GM19438 (cell line): ENCODE data around the gene COPS8.

ENCODE experiments used
- ATAC-seq: cut with Tn5 transposase; IDR thresholded peaks from one replicate; pipeline ENCODE4 v1.9.1; 2021; ENCODE audit warnings: low read depth; ENCODE audit not compliant: unreplicated experiment

Gene COPS8

GRCh38 chr2:237097911-237098702 lies 12.4 kb downstream of the COPS8 start:
- no peak for ATAC-seq

- no peak for ATAC-seq
Observed at GRCh38 chr2:237099804-237100203, 14.1 kb downstream of the COPS8 start.

GRCh38 chr2:237101118-237101979 lies 15.7 kb downstream of the COPS8 start:
- ATAC-seq: no peak

- no peak for ATAC-seq
Observed at GRCh38 chr2:237102428-237102827, 16.7 kb downstream of the COPS8 start.

- no peak for ATAC-seq
Observed at GRCh38 chr2:237109421-237109934, 23.8 kb downstream of the COPS8 start.

GRCh38 chr2:237113026-237113795 lies 27.5 kb downstream of the COPS8 start:
- no peak for ATAC-seq

GRCh38 chr2:237115870-237116269 lies 30.2 kb downstream of the COPS8 start:
- ATAC-seq: no peak

- ATAC-seq: no peak
Observed at GRCh38 chr2:237116431-237116830, 30.7 kb downstream of the COPS8 start.

- ATAC-seq: no peak
Observed at GRCh38 chr2:237118025-237118424, 32.3 kb downstream of the COPS8 start.

- no peak for ATAC-seq
Observed at GRCh38 chr2:237118561-237119155, 33.0 kb downstream of the COPS8 start.

- no peak for ATAC-seq
Observed at GRCh38 chr2:237120916-237121315, 35.2 kb downstream of the COPS8 start.

- no peak for ATAC-seq
Observed at GRCh38 chr2:237121321-237121720, 35.6 kb downstream of the COPS8 start.

GRCh38 chr2:237122214-237122666 lies 36.6 kb downstream of the COPS8 start:
- ATAC-seq: no peak

GRCh38 chr2:237124820-237125219 lies 39.1 kb downstream of the COPS8 start:
- ATAC-seq: no peak

GRCh38 chr2:237125967-237126366 lies 40.3 kb downstream of the COPS8 start:
- no peak for ATAC-seq

GRCh38 chr2:237126519-237127174 lies 41.0 kb downstream of the COPS8 start:
- no peak for ATAC-seq

- ATAC-seq: no peak
Observed at GRCh38 chr2:237128026-237128703, 42.5 kb downstream of the COPS8 start.

- no peak for ATAC-seq
Observed at GRCh38 chr2:237128845-237129592, 43.3 kb downstream of the COPS8 start.
